ENCODE results near the gene PRRG4.

PRRG4 gene

DNA sequence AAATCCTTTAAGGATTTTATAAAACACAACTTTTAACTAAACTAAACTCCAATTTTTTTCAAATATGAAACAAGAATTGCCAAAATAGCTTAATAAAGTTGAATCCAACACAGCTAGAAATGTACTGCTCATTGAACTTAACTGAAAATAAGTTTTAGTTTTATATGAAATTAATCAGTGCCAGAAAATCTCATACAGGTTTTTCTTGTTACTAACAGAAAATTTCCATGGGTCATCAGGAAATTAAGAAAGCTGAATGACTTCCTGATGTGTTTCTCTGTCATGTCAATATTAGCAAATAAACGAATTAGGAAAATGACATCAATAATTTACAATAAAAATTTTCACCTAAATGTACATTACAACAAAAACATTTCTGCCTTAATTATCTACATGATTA, 38.8 kb upstream of the PRRG4 start:
- no peak overlapping the region for H2AFZ ChIP-seq (ENCODE audit: low read depth)
- H3K9ac ChIP-seq, result no peak overlapping the region
- TF ChIP-seq, protein P1, sequence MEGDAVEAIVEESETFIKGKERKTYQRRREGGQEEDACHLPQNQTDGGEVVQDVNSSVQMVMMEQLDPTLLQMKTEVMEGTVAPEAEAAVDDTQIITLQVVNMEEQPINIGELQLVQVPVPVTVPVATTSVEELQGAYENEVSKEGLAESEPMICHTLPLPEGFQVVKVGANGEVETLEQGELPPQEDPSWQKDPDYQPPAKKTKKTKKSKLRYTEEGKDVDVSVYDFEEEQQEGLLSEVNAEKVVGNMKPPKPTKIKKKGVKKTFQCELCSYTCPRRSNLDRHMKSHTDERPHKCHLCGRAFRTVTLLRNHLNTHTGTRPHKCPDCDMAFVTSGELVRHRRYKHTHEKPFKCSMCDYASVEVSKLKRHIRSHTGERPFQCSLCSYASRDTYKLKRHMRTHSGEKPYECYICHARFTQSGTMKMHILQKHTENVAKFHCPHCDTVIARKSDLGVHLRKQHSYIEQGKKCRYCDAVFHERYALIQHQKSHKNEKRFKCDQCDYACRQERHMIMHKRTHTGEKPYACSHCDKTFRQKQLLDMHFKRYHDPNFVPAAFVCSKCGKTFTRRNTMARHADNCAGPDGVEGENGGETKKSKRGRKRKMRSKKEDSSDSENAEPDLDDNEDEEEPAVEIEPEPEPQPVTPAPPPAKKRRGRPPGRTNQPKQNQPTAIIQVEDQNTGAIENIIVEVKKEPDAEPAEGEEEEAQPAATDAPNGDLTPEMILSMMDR (conservative IDR thresholded peaks at IDR 0.05; ENCODE audit: low read depth, low read length), result no peak
- no peak overlapping the region for H3K4me2 ChIP-seq
- no peaks in the 10 kb centered on the region for H3K36me3 ChIP-seq (ENCODE audit: insufficient read depth)
- no peaks in the 10 kb centered on the region for H3K79me2 ChIP-seq (ENCODE audit: insufficient read depth, low read depth)
- H4K20me1 ChIP-seq (ENCODE audit: insufficient read depth), result no peaks in the 10 kb centered on the region
- H3K27ac ChIP-seq, result no peak overlapping the region
- no peak overlapping the region for H3K4me3 ChIP-seq (IDR thresholded peaks at IDR 0.05; ENCODE audit: insufficient read depth, low read depth, low read length)
- H3K27me3 ChIP-seq (ENCODE audit: insufficient read depth, low read depth), result no peaks in the 10 kb centered on the region
- peaks cover 5% of the 10 kb centered on the region for H3K4me1 ChIP-seq (ENCODE audit: low read depth, poor library complexity, severe bottlenecking)

DNA sequence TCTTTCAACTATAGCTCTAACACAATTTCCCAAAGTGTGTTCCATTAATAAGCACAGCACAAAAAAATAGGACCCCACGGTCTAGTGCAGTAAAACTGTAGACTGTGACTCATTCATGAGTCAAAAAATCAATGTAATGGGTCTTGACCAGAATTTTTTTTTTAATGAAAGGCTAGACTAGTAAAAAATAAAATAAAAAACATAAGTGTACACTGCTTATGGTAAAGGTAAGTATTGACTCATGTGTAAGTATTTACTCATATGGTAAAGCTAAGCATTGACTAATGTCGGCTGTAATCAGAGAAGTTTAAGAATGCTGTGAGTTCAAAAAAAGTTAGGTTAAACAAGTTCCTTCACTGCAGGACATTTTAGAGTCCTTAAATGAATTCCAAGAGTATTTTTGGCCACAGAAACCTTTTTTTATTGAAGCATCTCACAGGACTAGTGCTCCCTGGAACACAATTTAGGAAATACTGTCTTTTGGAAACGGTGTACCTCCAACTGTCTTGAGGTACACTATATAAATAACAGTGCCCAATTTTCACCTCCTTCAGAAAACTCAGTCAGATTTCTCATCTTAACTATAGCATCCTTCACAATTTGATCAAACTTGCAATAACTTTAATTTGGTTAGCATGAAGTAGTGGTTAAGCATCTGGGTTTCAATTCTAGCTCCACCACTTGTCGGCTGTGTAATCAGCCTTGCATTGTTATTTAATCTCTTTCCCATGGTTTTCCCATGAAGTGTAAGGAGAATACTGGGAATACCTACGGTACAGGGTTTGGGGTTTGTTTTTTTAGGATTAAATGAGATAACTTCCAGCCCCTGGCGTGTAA, 37.4 kb upstream of the PRRG4 start:
- Histone ChIP-seq H3K4me2 (peak overlapping the region; percentile 38; the same call in 1 of the 2 replicates), H3K36me3 (ENCODE audit: insufficient read depth) (no peaks in the 10 kb centered on the region), H3K4me1 (ENCODE audit: low read depth, poor library complexity, severe bottlenecking) (peaks cover 5% of the 10 kb centered on the region), H4K20me1 (ENCODE audit: insufficient read depth) (no peaks in the 10 kb centered on the region), H3K27me3 (ENCODE audit: insufficient read depth, low read depth) (no peaks in the 10 kb centered on the region), H2AFZ (ENCODE audit: low read depth) (peak overlapping the region; percentile 56; the same call in 1 of the 2 replicates), H3K79me2 (ENCODE audit: insufficient read depth, low read depth) (no peaks in the 10 kb centered on the region), H3K27ac (no peak overlapping the region), H3K9ac (no peak overlapping the region), H3K4me3 (IDR thresholded peaks at IDR 0.05; ENCODE audit: insufficient read depth, low read depth, low read length) (no peak overlapping the region)
- TF ChIP-seq, protein P1 (conservative IDR thresholded peaks at IDR 0.05; ENCODE audit: low read depth, low read length), result no peak

DNA sequence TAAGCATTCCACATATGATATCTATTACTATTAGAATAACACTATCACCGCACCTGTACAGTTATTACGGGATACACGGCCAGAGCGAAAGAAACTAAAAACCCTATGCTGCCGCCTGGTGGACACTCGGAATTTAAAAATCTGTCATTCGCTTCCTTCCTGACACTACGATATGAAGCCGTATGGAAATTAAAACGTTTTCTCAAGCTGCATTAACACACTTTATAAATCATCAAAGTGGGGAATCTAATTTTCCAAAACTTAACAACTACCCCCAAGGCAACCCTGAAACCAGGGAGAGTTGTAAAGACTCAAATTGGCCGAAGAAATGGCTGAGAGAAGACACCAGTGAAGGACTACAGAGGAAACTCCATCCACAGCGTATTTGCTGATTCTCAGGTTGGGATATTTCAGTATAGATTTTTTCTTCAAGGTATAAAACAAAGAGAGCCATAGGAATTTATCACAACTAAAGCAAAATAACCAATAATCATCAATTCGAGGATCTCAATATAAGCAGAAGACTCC, 36.7 kb upstream of the PRRG4 start:
- TF ChIP-seq, protein P1 (conservative IDR thresholded peaks at IDR 0.05; ENCODE audit: low read depth, low read length), result peak; percentile 90
- Histone ChIP-seq H3K27ac (no peak overlapping the region), H2AFZ (ENCODE audit: low read depth) (peak overlapping the region; percentile 56), H3K27me3 (ENCODE audit: insufficient read depth, low read depth) (no peaks in the 10 kb centered on the region), H3K4me2 (peak overlapping the region; percentile 38), H3K36me3 (ENCODE audit: insufficient read depth) (no peaks in the 10 kb centered on the region), H3K4me3 (IDR thresholded peaks at IDR 0.05; ENCODE audit: insufficient read depth, low read depth, low read length) (no peak overlapping the region), H4K20me1 (ENCODE audit: insufficient read depth) (no peaks in the 10 kb centered on the region), H3K9ac (no peak overlapping the region), H3K4me1 (ENCODE audit: low read depth, poor library complexity, severe bottlenecking) (peaks cover 5% of the 10 kb centered on the region), H3K79me2 (ENCODE audit: insufficient read depth, low read depth) (no peaks in the 10 kb centered on the region)

DNA sequence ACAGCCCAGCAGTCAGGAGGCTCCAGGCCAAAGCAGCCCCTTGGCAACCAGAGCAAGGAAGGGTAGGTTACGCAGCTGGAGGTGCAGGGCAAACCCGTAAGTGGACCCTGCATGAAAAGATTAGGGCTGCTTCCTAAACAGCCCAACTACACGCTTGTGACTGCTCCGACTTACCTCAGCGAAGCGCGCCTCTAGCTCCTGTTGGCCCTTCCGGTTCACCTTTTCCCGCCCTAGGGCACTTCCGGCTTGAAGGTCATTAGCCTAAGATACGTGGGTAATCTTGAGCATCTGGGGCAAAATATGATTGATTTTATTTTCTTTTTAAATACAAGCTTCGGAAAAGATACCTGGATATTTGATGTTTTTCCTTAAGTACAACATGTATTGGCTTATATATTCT, 35.3 kb upstream of the PRRG4 start, which contains the start of gene CCDC73:
TSS of gene CCDC73 (minus strand) at position 224 of the 400 bp plus-strand sequence. CDS start 34,419 bp downstream, outside the sequence.
- no peak within 1 kb of the TSS for H2AFZ ChIP-seq (ENCODE audit: low read depth)
- H3K4me1 ChIP-seq (ENCODE audit: low read depth, poor library complexity, severe bottlenecking), result peaks cover 5% of the 10 kb centered on the region
- H3K27ac ChIP-seq, result no peak within 1 kb of the TSS
- no peak within 1 kb of the TSS for H3K4me3 ChIP-seq (IDR thresholded peaks at IDR 0.05; ENCODE audit: insufficient read depth, low read depth, low read length)
- H3K79me2 ChIP-seq (ENCODE audit: insufficient read depth, low read depth), result no peaks in the 10 kb centered on the region
- no peaks in the 10 kb centered on the region for H3K36me3 ChIP-seq (ENCODE audit: insufficient read depth)
- H3K9ac ChIP-seq, result no peak within 1 kb of the TSS
- H4K20me1 ChIP-seq (ENCODE audit: insufficient read depth), result no peaks in the 10 kb centered on the region
- TF ChIP-seq, protein P1 (conservative IDR thresholded peaks at IDR 0.05; ENCODE audit: low read depth, low read length), result no peak
- H3K4me2 ChIP-seq, result no peak within 1 kb of the TSS
- no peaks in the 10 kb centered on the region for H3K27me3 ChIP-seq (ENCODE audit: insufficient read depth, low read depth)

Data from KMS-11 (cell line).